C1 segment of cervical spinal cord (tissue), 14 donors: Measurements from ENCODE around the gene CEMIP.

Experiments used
- DNase-seq, 14 donors: peaks; one replicate each; lab custom pipeline; 2025; lab: John Stamatoyannopoulos, UW

The CEMIP gene

GRCh38 chr15:80780416-80781221 is 1.4 kb downstream of the CEMIP start:
- DNase-seq, result peak in 2 of 14 donors; percentile 11 to 49

GRCh38 chr15:80783260-80783659 is 4.1 kb downstream of the CEMIP start:
- no peak for DNase-seq

GRCh38 chr15:80785335-80785734 is 6.2 kb downstream of the CEMIP start:
- DNase-seq, result no peak

- DNase-seq, result no peak
These were observed 6.7 kb downstream of the CEMIP start for GRCh38 chr15:80785811-80786354.

GRCh38 chr15:80787316-80787715 is 8.1 kb downstream of the CEMIP start:
- DNase-seq, result no peak

- DNase-seq, result peak in 1 of 14 donors; percentile 16
These were observed 9.4 kb downstream of the CEMIP start for GRCh38 chr15:80788536-80788935.

- no peak for DNase-seq
These were observed 10.1 kb downstream of the CEMIP start for GRCh38 chr15:80789296-80789695.

- DNase-seq, result no peak
These were observed 10.6 kb downstream of the CEMIP start for GRCh38 chr15:80789796-80790195.

GRCh38 chr15:80790236-80790635 is 11.1 kb downstream of the CEMIP start:
- DNase-seq, result no peak

- no peak for DNase-seq
These were observed 11.8 kb downstream of the CEMIP start for GRCh38 chr15:80791004-80791403.

- DNase-seq, result no peak
These were observed 17.2 kb downstream of the CEMIP start for GRCh38 chr15:80796407-80796806.

- peak in 1 of 14 donors; percentile 47 for DNase-seq
These were observed 19.7 kb downstream of the CEMIP start for GRCh38 chr15:80798911-80799310.

GRCh38 chr15:80800067-80800466 is 20.9 kb downstream of the CEMIP start:
- no peak for DNase-seq

- no peak for DNase-seq
These were observed 22.9 kb downstream of the CEMIP start for GRCh38 chr15:80801891-80802680.

- DNase-seq, result no peak
These were observed 24.7 kb downstream of the CEMIP start for GRCh38 chr15:80803580-80804525.

GRCh38 chr15:80804970-80805495 is 25.9 kb downstream of the CEMIP start:
- no peak for DNase-seq

- DNase-seq, result no peak
These were observed 32.7 kb downstream of the CEMIP start for GRCh38 chr15:80811781-80812315.

- no peak for DNase-seq
These were observed 35.9 kb downstream of the CEMIP start for GRCh38 chr15:80815106-80815505.

GRCh38 chr15:80816049-80816653 is 37.0 kb downstream of the CEMIP start:
- no peak for DNase-seq

GRCh38 chr15:80816936-80817335 is 37.8 kb downstream of the CEMIP start:
- DNase-seq, result no peak
